ENCODE results near the gene FAM240A. TPM values are rescaled to one million over a fixed set of nuclear protein-coding genes. Genes with fewer than 3 reads are reported as not detected.

Gene FAM240A
- total and polyA plus RNA-seq, 9 donors = 0.17 TPM; not detected in 8

- Histone ChIP-seq H3K27me3 (no peaks in the 10 kb centered on the region), H3K4me3 (no peak overlapping the region), H3K27ac (no peak overlapping the region), H3K4me1 (ENCODE audit: insufficient read depth) (no peaks in the 10 kb centered on the region), H3K9me3 (no peaks in the 10 kb centered on the region), H3K36me3 (no peaks in the 10 kb centered on the region)
- TF ChIP-seq CTCF (IDR thresholded peaks at IDR 0.05) (no peak), EP300 (IDR thresholded peaks at IDR 0.05) (no peak), POLR2A (IDR thresholded peaks at IDR 0.05) (no peak)
- no peak for DNase-seq
- WGBS, 3 donors = 88 to 94% (median 89%) methylated on average over 9 of the region's 9 CpGs
- intact Hi-C loops (cut with DNase I) = no loop called here
These were observed 44.6 kb downstream of the FAM240A start for GRCh38 chr3:46656778-46657556.

DNA sequence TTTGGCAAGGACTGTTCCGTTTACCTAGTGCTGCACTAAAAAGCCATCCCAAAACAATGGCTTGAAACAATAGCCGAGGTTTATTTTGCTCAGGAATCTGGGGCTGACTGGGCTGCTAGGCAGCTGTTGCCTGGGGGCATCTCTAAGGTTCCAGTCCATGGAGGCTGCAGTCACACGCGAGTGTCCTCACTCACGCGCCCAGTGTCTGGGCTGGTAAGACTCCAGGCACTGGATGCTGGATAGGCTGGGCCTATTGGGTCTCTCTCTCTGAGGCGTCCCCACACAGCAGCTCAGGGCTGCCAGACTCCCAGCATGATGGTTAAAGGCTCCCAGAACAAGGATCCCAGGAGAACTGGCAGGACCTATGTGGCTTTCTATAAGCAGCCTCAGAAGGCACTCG is 47.0 kb downstream of the FAM240A start:
- 86 to 93% (median 86%) methylated on average over 8 of the region's 8 CpGs for WGBS, 3 donors

DNA sequence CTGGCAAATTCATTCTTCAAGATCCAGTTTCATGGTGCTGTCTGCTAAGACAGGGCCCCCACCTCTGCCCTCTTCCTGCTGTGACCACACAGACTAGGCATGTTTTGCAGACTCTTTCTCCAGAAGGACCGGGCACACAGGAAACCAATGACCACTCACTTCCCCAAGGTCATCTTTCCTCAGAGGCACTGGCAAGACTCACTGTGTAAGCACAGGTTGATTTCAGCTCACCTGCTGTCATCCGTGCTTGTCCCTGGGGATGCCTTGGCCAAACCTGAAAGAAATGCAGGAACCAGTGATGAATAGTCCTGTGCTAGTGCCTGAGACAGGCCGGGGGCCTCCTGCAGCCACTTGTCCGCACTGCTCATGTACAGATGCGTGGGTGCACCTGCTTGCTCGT is 47.7 kb downstream of the FAM240A start:
- DNase-seq = peak in 1 of 5 donors; percentile 25
- no peaks in the 10 kb centered on the region for H3K27me3 ChIP-seq

More for the DNA sequence above, 47.0 kb downstream of the FAM240A start:
- Histone ChIP-seq H3K4me3 (no peak overlapping the region), H3K4me1 (ENCODE audit: insufficient read depth) (peaks cover 7% of the 10 kb centered on the region), H3K27ac (no peak overlapping the region), H3K27me3 (no peaks in the 10 kb centered on the region), H3K36me3 (no peaks in the 10 kb centered on the region), H3K9me3 (no peaks in the 10 kb centered on the region)
- no peak for TF ChIP-seq CTCF (IDR thresholded peaks at IDR 0.05)
- no peak for TF ChIP-seq POLR2A (IDR thresholded peaks at IDR 0.05)
- no peak for TF ChIP-seq EP300 (IDR thresholded peaks at IDR 0.05)
- intact Hi-C loops (cut with DNase I) = no loop called here
- no peak for DNase-seq

More for the DNA sequence above, 47.7 kb downstream of the FAM240A start:
- Histone ChIP-seq H3K36me3 (no peaks in the 10 kb centered on the region), H3K27ac (no peak overlapping the region), H3K9me3 (no peaks in the 10 kb centered on the region), H3K4me3 (no peak overlapping the region), H3K4me1 (ENCODE audit: insufficient read depth) (peaks cover 7% of the 10 kb centered on the region)
- WGBS, 3 donors = 84 to 95% (median 84%) methylated on average over 6 of the region's 6 CpGs
- intact Hi-C loops (cut with DNase I) = no loop called here
- TF ChIP-seq CTCF (IDR thresholded peaks at IDR 0.05) (no peak), POLR2A (IDR thresholded peaks at IDR 0.05) (no peak), EP300 (IDR thresholded peaks at IDR 0.05) (no peak)

All from ovary (tissue), 9 donors.